GM23338 (cell line): ENCODE data around the gene TAF4. TPM values are rescaled to one million over a fixed set of nuclear protein-coding genes. Genes with fewer than 3 reads are reported as not detected.

Experiments used
- ATAC-seq: fragments of 200-7000 bp; cut with Tn5 transposase; 3 replicates; pipeline ENCODE4 v1.9.1; 2020
- DNase-seq: peaks from one replicate; pipeline ENCODE4 v3.0.0-alpha.2; 2015; ENCODE audit warnings: low spot score
- H2AFZ ChIP-seq: fragments of 200-600 bp; sonication (generic); 2 replicates; pipeline ENCODE4 v1.8.0; 2016; ENCODE audit warnings: antibody characterized with exemption, mild to moderate bottlenecking, moderate library complexity
- H3F3A ChIP-seq: fragments of 200-600 bp; sonication (generic); replicated peaks from 2 replicates; pipeline ENCODE4 v1.8.0; 2017; ENCODE audit warnings: antibody characterized with exemption, mixed run types, low read depth
- H3K27ac ChIP-seq: fragments of 200-600 bp; sonication (generic); 2 replicates; pipeline ENCODE4 v1.6.1; 2016; ENCODE audit warnings: low read depth
- H3K27me3 ChIP-seq: fragments of 200-600 bp; sonication (generic); 2 replicates; pipeline ENCODE4 v1.8.0; 2016; ENCODE audit warnings: mild to moderate bottlenecking, mixed run types, moderate library complexity; ENCODE audit not compliant: insufficient read depth
- H3K36me3 ChIP-seq: fragments of 200-600 bp; sonication (generic); 2 replicates; pipeline ENCODE4 v1.8.0; 2016; ENCODE audit warnings: mild to moderate bottlenecking; ENCODE audit not compliant: insufficient read depth
- H3K4me1 ChIP-seq: fragments of 200-600 bp; sonication (generic); 2 replicates; pipeline ENCODE4 v1.8.0; 2016; ENCODE audit warnings: mild to moderate bottlenecking, moderate library complexity; ENCODE audit not compliant: insufficient read depth
- H3K4me2 ChIP-seq: fragments of 200-600 bp; sonication (generic); 2 replicates; pipeline ENCODE4 v1.7.1; 2017; ENCODE audit warnings: mixed run types
- H3K4me3 ChIP-seq: fragments of 200-600 bp; sonication (generic); 2 replicates; pipeline ENCODE4 v1.6.1; 2016; ENCODE audit warnings: mixed run types
- H3K79me2 ChIP-seq: fragments of 200-600 bp; sonication (generic); replicated peaks from 2 replicates; pipeline ENCODE4 v1.8.0; 2017; ENCODE audit warnings: mild to moderate bottlenecking; ENCODE audit not compliant: insufficient read depth
- H3K9me2 ChIP-seq: fragments of 200-600 bp; sonication (generic); 2 replicates; pipeline ENCODE4 v1.8.0; 2017; ENCODE audit not compliant: insufficient read depth
- H4K20me1 ChIP-seq: fragments of 200-600 bp; sonication (generic); replicated peaks from 2 replicates; pipeline ENCODE4 v1.8.0; 2017; ENCODE audit warnings: mild to moderate bottlenecking; ENCODE audit not compliant: insufficient read depth
- H3K27ac Mint-ChIP-seq: 2 replicates; pipeline ENCODE4 v1.8.0; 2020; ENCODE audit warnings: inconsistent platforms, mild to moderate bottlenecking, moderate library complexity, mixed read lengths
- H3K27me3 Mint-ChIP-seq: 3 replicates; pipeline ENCODE4 v1.8.0; 2022; ENCODE audit warnings: low read depth, mild to moderate bottlenecking, moderate library complexity, mixed read lengths, inconsistent platforms; ENCODE audit not compliant: insufficient read depth, poor library complexity
- H3K36me3 Mint-ChIP-seq: 3 replicates; pipeline ENCODE4 v1.8.0; 2021; ENCODE audit warnings: low read depth, mild to moderate bottlenecking, inconsistent platforms, moderate library complexity, mixed read lengths
- H3K4me1 Mint-ChIP-seq: 3 replicates; pipeline ENCODE4 v1.8.0; 2020; ENCODE audit warnings: mild to moderate bottlenecking, inconsistent platforms, mixed read lengths
- H3K4me3 Mint-ChIP-seq: 3 replicates; pipeline ENCODE4 v1.8.0; 2021; ENCODE audit warnings: moderate library complexity, mild to moderate bottlenecking, inconsistent platforms, mixed read lengths
- H3K9me3 Mint-ChIP-seq: 3 replicates; pipeline ENCODE4 v1.8.0; 2020; ENCODE audit warnings: moderate library complexity, mild to moderate bottlenecking, inconsistent platforms, mixed read lengths
- CREB1 ChIP-seq: fragments of 250-450 bp; sonication (Bioruptor Pico); IDR thresholded peaks from 2 replicates; pipeline ENCODE4 v1.5.0; 2020; ENCODE audit warnings: low read depth, mild to moderate bottlenecking, moderate library complexity
- CTCF ChIP-seq, 2 experiments: fragments of 200-600 bp in 1 of 2; sonication (generic) in 1 of 2; conservative IDR thresholded peaks; 2 replicates each; pipeline versions ENCODE4 v1.5.1 to v1.6.1; 2016 to 2017; ENCODE audit warnings: antibody characterized with exemption in 2 of 2, low read depth in 2 of 2, mild to moderate bottlenecking in 2 of 2, moderate library complexity in 1 of 2
- ETS1 ChIP-seq: IDR thresholded peaks from 2 replicates; pipeline ENCODE4 v1.6.1; 2016; ENCODE audit warnings: antibody characterized with exemption
- EZH2 ChIP-seq: fragments of 200-600 bp; sonication (generic); IDR thresholded peaks from one replicate; pipeline ENCODE4 v1.8.0; 2017; ENCODE audit warnings: antibody characterized with exemption, mild to moderate bottlenecking, low read depth; ENCODE audit not compliant: unreplicated experiment
- EZH2phosphoT487 ChIP-seq: fragments of 200-600 bp; sonication (generic); IDR thresholded peaks from one replicate; pipeline ENCODE4 v1.8.1; 2018; ENCODE audit warnings: antibody characterized with exemption; ENCODE audit not compliant: unreplicated experiment
- JUNB ChIP-seq: IDR thresholded peaks from one replicate; pipeline ENCODE4 v1.6.1; 2016; ENCODE audit warnings: antibody characterized with exemption; ENCODE audit not compliant: unreplicated experiment
- NANOG ChIP-seq: IDR thresholded peaks from 2 replicates; pipeline ENCODE4 v1.6.1; 2016; ENCODE audit warnings: antibody characterized with exemption, borderline replicate concordance
- POLR2AphosphoS5 ChIP-seq: IDR thresholded peaks from 2 replicates; pipeline ENCODE4 v1.6.1; 2016; ENCODE audit warnings: antibody characterized with exemption, low read depth
- REST ChIP-seq: IDR thresholded peaks from one replicate; pipeline ENCODE4 v1.6.1; 2018; ENCODE audit warnings: antibody characterized with exemption; ENCODE audit not compliant: unreplicated experiment
- STAT1 ChIP-seq: IDR thresholded peaks from one replicate; pipeline ENCODE4 v1.6.1; 2016; ENCODE audit warnings: antibody characterized with exemption; ENCODE audit not compliant: unreplicated experiment
- ZNF114 ChIP-seq: fragments of 250-450 bp; sonication (Bioruptor Pico); IDR thresholded peaks from 2 replicates; pipeline ENCODE4 v1.5.0; 2020; ENCODE audit warnings: mild to moderate bottlenecking, moderate library complexity
- ZNF331 ChIP-seq: fragments of 250-450 bp; sonication (Bioruptor Pico); IDR thresholded peaks from 2 replicates; pipeline ENCODE4 v1.5.0; 2020; ENCODE audit warnings: low read depth, mild to moderate bottlenecking, moderate library complexity
- ZNF462 ChIP-seq: fragments of 250-450 bp; sonication (Bioruptor Pico); IDR thresholded peaks from 2 replicates; pipeline ENCODE4 v1.5.0; 2020; ENCODE audit warnings: mild to moderate bottlenecking, moderate library complexity
- polyA plus RNA-seq: library from polyadenylated mRNA; unstranded; fragments of >200 nt; fragmentation: Nextera tagmentation; extraction: Ambion mirVana; gene quantifications from 2 replicates; pipeline ENCODE4 v1.2.1, GENCODE V29; 2016
- total RNA-seq: library from RNA; depleted of rRNA; stranded (reverse); fragments of >200 nt; shearing (Covaris generic); gene quantifications from 2 replicates; pipeline ENCODE4 v1.2.3, GENCODE V29; 2014

Gene TAF4
- total and polyA plus RNA-seq, 2 experiments from 2014 or later, result 7.2 to 60.0 TPM

- peaks cover 1% of the 10 kb centered on the region; the same call in 1 of the 3 replicates for H3K36me3 Mint-ChIP-seq
- no peak overlapping the region for H3K4me2 ChIP-seq
- no peaks in the 10 kb centered on the region for H3K36me3 ChIP-seq
- H3K27ac Mint-ChIP-seq, result no peak overlapping the region
- H3F3A ChIP-seq, result no peaks in the 10 kb centered on the region
- H3K4me3 Mint-ChIP-seq, result no peak overlapping the region
- no peaks in the 10 kb centered on the region for H3K9me2 ChIP-seq
- peaks cover 21% of the 10 kb centered on the region for H3K27me3 Mint-ChIP-seq
- no peak overlapping the region for H2AFZ ChIP-seq
- ATAC-seq, result no peak
- no peak overlapping the region for H3K27ac ChIP-seq
- DNase-seq, result no peak
- no peaks in the 10 kb centered on the region for H3K9me3 Mint-ChIP-seq
- H3K4me3 ChIP-seq, result no peak overlapping the region
- peaks cover 65% of the 10 kb centered on the region for H3K4me1 Mint-ChIP-seq
- no peak for TF ChIP-seq REST
- TF ChIP-seq EZH2, result no peak
- TF ChIP-seq JUNB, result no peak
- no peak for TF ChIP-seq CREB1 (CRISPR knock-in tag)
- TF ChIP-seq ETS1, result no peak
- TF ChIP-seq ZNF462 (CRISPR knock-in tag), result no peak
- TF ChIP-seq ZNF114 (CRISPR knock-in tag), result no peak
- no peak for TF ChIP-seq ZNF331 (CRISPR knock-in tag)
- no peak for TF ChIP-seq NANOG
- TF ChIP-seq STAT1, result no peak
- no peak for TF ChIP-seq CTCF (conservative IDR thresholded peaks at IDR 0.05; ENCODE audit: low read depth in 2 of 2)
- TF ChIP-seq EZH2phosphoT487, result no peak
- no peak for TF ChIP-seq POLR2AphosphoS5
- no peaks in the 10 kb centered on the region for H3K27me3 ChIP-seq
- peaks cover 99% of the 10 kb centered on the region for H3K79me2 ChIP-seq
- peaks cover 26% of the 10 kb centered on the region for H3K4me1 ChIP-seq
- peaks cover 60% of the 10 kb centered on the region for H4K20me1 ChIP-seq
Measured at GRCh38 chr20:62048346-62048761, 17.3 kb downstream of the TAF4 start.
